HepG2 (cell line): Measurements from ENCODE around the gene NPEPL1. TPM values are rescaled to one million over a fixed set of nuclear protein-coding genes. Genes with fewer than 3 reads are reported as not detected.

Source experiments
- CEBPB ChIP-seq: IDR thresholded peaks from 2 replicates; pipeline ENCODE4 v1.6.1; 2011; ENCODE audit warnings: low read depth, low read length, improper control_type of control experiment, borderline replicate concordance
- FOSL2 ChIP-seq: sonication (generic); formaldehyde crosslinking; IDR thresholded peaks from 2 replicates; pipeline ENCODE4 v1.4.0; 2020; ENCODE audit warnings: missing genetic modification reagents
- FOXA1 ChIP-seq, 2 experiments: fragments of 450-650 bp in 1 of 2; sonication (generic) in 1 of 2; formaldehyde crosslinking in 1 of 2; IDR thresholded peaks; 2 replicates each; pipeline versions ENCODE4 v1.4.0 to v1.6.1; 2016 to 2020; ENCODE audit warnings: missing genetic modification reagents in 1 of 2
- FOXM1 ChIP-seq: sonication (generic); formaldehyde crosslinking; IDR thresholded peaks from 2 replicates; pipeline ENCODE4 v1.5.0; 2020; ENCODE audit warnings: missing genetic modification reagents
- KLF6 ChIP-seq: IDR thresholded peaks from 2 replicates; pipeline ENCODE4 v1.8.0; 2016; ENCODE audit warnings: missing biosample characterization, missing genetic modification reagents
- MTA1 ChIP-seq: sonication (generic); formaldehyde crosslinking; IDR thresholded peaks from 2 replicates; pipeline ENCODE4 v1.4.0; 2020; ENCODE audit warnings: missing genetic modification reagents, mild to moderate bottlenecking, borderline replicate concordance
- RBFOX2 ChIP-seq: fragments of 200-400 bp; formaldehyde crosslinking; IDR thresholded peaks from 2 replicates; pipeline ENCODE4 v1.6.1; 2017; ENCODE audit warnings: low read depth, mild to moderate bottlenecking, low read length
- RFX5 ChIP-seq: IDR thresholded peaks from 2 replicates; pipeline ENCODE4 v1.6.1; 2011; ENCODE audit warnings: low read depth, low read length, improper control_type of control experiment
- SMAD9 ChIP-seq: sonication (generic); formaldehyde crosslinking; IDR thresholded peaks from 2 replicates; pipeline ENCODE4 v1.5.1; 2020; ENCODE audit warnings: mild to moderate bottlenecking, missing genetic modification reagents
- SP2 ChIP-seq: sonication (generic); formaldehyde crosslinking; IDR thresholded peaks from 2 replicates; pipeline ENCODE4 v1.5.1; 2020; ENCODE audit warnings: mild to moderate bottlenecking, missing genetic modification reagents
- ZFP36 ChIP-seq: fragments of 150-350 bp; IDR thresholded peaks from 2 replicates; pipeline ENCODE4 v1.6.1; 2018; ENCODE audit warnings: borderline replicate concordance, low read length, low read depth; ENCODE audit not compliant: partially characterized antibody
- ZNF34 ChIP-seq: sonication (generic); formaldehyde crosslinking; IDR thresholded peaks from 2 replicates; pipeline ENCODE4 v1.4.0; 2020; ENCODE audit warnings: mild to moderate bottlenecking, missing genetic modification reagents, borderline replicate concordance
- ZNF446 ChIP-seq: sonication (generic); formaldehyde crosslinking; IDR thresholded peaks from 2 replicates; pipeline ENCODE4 v1.5.0; 2020; ENCODE audit warnings: mild to moderate bottlenecking, missing genetic modification reagents
- polyA plus RNA-seq, 8 experiments: library from polyadenylated mRNA; depleted of rRNA in 3 of 8; stranded (reverse) in 7 of 8; unstranded in 1 of 8; fragments of >200 nt; fragmentation: Illumina TruSeq in 4 of 8; extraction: Trizol in 4 of 8; gene quantifications; 2 replicates each; pipeline versions ENCODE4 v1.2.1 to v1.2.3, GENCODE V29; 2011 to 2016; ENCODE audit warnings: low read depth in 4 of 8, missing spikeins in 1 of 8, mixed read lengths in 1 of 8; ENCODE audit not compliant: insufficient read depth in 1 of 8
- total RNA-seq, 5 experiments: library from RNA; depleted of rRNA; stranded (reverse); fragments of >200 nt; fragmentation: Illumina TruSeq; extraction: Trizol; gene quantifications; 2 replicates each; pipeline ENCODE4 v1.2.3, GENCODE V29; 2016; ENCODE audit warnings: low read depth in 1 of 5
- TF ChIP-seq, protein P1 (sequence below): sonication (generic); formaldehyde crosslinking; IDR thresholded peaks from 2 replicates; pipeline ENCODE4 v1.5.1; 2020; ENCODE audit warnings: mild to moderate bottlenecking, missing genetic modification reagents, borderline replicate concordance
- TF ChIP-seq, protein P2 (sequence below): sonication (generic); formaldehyde crosslinking; IDR thresholded peaks from 2 replicates; pipeline ENCODE4 v1.5.1; 2020; ENCODE audit warnings: mild to moderate bottlenecking, missing genetic modification reagents, moderate library complexity
- TF ChIP-seq, protein P3 (sequence below): sonication (generic); formaldehyde crosslinking; IDR thresholded peaks from 2 replicates; pipeline ENCODE4 v1.4.0; 2020; ENCODE audit warnings: missing genetic modification reagents, low read depth, mild to moderate bottlenecking, borderline replicate concordance
- TF ChIP-seq, protein P4 (sequence below): sonication (generic); formaldehyde crosslinking; IDR thresholded peaks from 2 replicates; pipeline ENCODE4 v1.4.0; 2020; ENCODE audit warnings: low read depth, missing genetic modification reagents

The NPEPL1 gene
- total and polyA plus RNA-seq, 2 of the 13 experiments (the other 11 are each of a cell fraction or from before 2014, with no cell fraction given), result 4.1 to 7.5 TPM

DNA sequence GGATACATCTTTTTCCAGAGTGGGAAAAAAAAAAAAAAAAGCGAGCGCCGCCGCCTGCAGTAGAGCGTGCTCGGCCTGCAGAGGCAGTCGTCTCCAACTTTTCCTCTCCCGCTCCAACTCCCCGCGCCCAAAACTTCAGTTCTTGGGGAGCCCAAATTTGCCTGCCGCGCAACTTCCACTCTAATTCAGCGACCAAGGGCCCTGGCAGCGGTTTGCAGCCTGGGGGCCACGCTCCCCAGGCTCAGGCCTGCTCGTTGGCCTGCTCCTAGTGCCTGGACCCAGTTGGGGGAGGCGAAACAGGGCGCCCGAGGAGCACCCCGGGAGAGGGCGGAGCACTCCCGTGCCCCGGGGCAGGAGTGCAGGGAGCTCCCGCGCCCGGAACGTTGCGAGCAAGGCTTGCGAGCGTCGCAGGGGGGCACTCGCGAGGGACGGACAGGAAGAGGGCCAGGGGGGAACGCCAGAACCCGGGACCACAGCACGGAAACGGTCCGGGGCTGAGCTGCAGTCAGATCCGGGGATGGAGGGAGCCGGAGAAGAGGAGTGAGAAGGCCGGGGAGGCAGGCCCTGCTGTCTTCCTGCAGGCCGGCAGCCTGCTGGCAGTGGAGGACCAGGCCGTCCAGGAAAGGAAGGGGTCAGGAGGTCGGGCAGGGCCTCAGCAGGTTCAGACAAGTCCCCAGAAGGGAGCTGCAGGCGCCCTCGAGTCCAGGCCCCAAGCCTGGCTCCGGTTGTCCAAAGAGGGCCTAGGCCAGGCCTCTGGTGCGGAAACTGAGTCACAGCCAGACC, 41.6 kb upstream of the NPEPL1 start, which contains the start of gene STX16 (continued):
- TF ChIP-seq, protein P1, sequence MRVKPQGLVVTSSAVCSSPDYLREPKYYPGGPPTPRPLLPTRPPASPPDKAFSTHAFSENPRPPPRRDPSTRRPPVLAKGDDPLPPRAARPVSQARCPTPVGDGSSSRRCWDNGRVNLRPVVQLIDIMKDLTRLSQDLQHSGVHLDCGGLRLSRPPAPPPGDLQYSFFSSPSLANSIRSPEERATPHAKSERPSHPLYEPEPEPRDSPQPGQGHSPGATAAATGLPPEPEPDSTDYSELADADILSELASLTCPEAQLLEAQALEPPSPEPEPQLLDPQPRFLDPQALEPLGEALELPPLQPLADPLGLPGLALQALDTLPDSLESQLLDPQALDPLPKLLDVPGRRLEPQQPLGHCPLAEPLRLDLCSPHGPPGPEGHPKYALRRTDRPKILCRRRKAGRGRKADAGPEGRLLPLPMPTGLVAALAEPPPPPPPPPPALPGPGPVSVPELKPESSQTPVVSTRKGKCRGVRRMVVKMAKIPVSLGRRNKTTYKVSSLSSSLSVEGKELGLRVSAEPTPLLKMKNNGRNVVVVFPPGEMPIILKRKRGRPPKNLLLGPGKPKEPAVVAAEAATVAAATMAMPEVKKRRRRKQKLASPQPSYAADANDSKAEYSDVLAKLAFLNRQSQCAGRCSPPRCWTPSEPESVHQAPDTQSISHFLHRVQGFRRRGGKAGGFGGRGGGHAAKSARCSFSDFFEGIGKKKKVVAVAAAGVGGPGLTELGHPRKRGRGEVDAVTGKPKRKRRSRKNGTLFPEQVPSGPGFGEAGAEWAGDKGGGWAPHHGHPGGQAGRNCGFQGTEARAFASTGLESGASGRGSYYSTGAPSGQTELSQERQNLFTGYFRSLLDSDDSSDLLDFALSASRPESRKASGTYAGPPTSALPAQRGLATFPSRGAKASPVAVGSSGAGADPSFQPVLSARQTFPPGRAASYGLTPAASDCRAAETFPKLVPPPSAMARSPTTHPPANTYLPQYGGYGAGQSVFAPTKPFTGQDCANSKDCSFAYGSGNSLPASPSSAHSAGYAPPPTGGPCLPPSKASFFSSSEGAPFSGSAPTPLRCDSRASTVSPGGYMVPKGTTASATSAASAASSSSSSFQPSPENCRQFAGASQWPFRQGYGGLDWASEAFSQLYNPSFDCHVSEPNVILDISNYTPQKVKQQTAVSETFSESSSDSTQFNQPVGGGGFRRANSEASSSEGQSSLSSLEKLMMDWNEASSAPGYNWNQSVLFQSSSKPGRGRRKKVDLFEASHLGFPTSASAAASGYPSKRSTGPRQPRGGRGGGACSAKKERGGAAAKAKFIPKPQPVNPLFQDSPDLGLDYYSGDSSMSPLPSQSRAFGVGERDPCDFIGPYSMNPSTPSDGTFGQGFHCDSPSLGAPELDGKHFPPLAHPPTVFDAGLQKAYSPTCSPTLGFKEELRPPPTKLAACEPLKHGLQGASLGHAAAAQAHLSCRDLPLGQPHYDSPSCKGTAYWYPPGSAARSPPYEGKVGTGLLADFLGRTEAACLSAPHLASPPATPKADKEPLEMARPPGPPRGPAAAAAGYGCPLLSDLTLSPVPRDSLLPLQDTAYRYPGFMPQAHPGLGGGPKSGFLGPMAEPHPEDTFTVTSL (CRISPR knock-in tag), result peak; percentile 96
- TF ChIP-seq, protein P2, sequence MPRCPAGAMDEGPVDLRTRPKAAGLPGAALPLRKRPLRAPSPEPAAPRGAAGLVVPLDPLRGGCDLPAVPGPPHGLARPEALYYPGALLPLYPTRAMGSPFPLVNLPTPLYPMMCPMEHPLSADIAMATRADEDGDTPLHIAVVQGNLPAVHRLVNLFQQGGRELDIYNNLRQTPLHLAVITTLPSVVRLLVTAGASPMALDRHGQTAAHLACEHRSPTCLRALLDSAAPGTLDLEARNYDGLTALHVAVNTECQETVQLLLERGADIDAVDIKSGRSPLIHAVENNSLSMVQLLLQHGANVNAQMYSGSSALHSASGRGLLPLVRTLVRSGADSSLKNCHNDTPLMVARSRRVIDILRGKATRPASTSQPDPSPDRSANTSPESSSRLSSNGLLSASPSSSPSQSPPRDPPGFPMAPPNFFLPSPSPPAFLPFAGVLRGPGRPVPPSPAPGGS (CRISPR knock-in tag), result peak; percentile 99
- TF ChIP-seq ZNF34, result peak; percentile 100
- TF ChIP-seq SP2 (CRISPR knock-in tag), result peak; percentile 81
- TF ChIP-seq KLF6 (CRISPR knock-in tag), result peak; percentile 97
- TF ChIP-seq RFX5, result peak; percentile 87
- peak; percentile 97 for TF ChIP-seq RBFOX2
- peak; percentile 98 for TF ChIP-seq ZNF446 (CRISPR knock-in tag)
- TF ChIP-seq, protein P3, sequence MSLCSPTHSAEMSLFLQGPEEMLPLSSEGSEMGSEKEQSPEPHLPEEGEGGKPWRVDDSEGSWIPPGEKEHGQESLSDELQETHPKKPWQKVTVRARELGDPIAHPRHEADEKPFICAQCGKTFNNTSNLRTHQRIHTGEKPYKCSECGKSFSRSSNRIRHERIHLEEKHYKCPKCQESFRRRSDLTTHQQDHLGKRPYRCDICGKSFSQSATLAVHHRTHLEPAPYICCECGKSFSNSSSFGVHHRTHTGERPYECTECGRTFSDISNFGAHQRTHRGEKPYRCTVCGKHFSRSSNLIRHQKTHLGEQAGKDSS (CRISPR knock-in tag), result peak; percentile 100
- TF ChIP-seq SMAD9 (CRISPR knock-in tag), result peak; percentile 81
- TF ChIP-seq CEBPB, result no peak
- peak; percentile 77 for TF ChIP-seq ZFP36
- TF ChIP-seq FOXA1 (IDR thresholded peaks at IDR 0.05), result no peak
- TF ChIP-seq FOXA1 (CRISPR knock-in tag; IDR thresholded peaks at IDR 0.05), result peak; percentile 87
- peak; percentile 99 for TF ChIP-seq MTA1 (CRISPR knock-in tag)
- TF ChIP-seq FOSL2 (CRISPR knock-in tag), result peak; percentile 86
- no peak; the same call in 1 of the 2 replicates for TF ChIP-seq FOXM1 (CRISPR knock-in tag)
- TF ChIP-seq, protein P4, sequence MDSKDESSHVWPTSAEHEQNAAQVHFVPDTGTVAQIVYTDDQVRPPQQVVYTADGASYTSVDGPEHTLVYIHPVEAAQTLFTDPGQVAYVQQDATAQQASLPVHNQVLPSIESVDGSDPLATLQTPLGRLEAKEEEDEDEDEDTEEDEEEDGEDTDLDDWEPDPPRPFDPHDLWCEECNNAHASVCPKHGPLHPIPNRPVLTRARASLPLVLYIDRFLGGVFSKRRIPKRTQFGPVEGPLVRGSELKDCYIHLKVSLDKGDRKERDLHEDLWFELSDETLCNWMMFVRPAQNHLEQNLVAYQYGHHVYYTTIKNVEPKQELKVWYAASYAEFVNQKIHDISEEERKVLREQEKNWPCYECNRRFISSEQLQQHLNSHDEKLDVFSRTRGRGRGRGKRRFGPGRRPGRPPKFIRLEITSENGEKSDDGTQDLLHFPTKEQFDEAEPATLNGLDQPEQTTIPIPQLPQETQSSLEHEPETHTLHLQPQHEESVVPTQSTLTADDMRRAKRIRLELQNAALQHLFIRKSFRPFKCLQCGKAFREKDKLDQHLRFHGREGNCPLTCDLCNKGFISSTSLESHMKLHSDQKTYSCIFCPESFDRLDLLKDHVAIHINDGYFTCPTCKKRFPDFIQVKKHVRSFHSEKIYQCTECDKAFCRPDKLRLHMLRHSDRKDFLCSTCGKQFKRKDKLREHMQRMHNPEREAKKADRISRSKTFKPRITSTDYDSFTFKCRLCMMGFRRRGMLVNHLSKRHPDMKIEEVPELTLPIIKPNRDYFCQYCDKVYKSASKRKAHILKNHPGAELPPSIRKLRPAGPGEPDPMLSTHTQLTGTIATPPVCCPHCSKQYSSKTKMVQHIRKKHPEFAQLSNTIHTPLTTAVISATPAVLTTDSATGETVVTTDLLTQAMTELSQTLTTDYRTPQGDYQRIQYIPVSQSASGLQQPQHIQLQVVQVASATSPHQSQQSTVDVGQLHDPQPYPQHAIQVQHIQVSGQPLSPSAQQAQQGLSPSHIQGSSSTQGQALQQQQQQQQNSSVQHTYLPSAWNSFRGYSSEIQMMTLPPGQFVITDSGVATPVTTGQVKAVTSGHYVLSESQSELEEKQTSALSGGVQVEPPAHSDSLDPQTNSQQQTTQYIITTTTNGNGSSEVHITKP (CRISPR knock-in tag), result peak; percentile 91
